MM.1S (cell line): ENCODE data around the gene USP31.

Experiments
- DNase-seq: peaks from one replicate; pipeline ENCODE4 v3.0.0-alpha.2; 2015
- H2AFZ ChIP-seq: fragments of 300-600 bp; sonication (generic); 2 replicates; pipeline ENCODE4 v1.6.0; 2016; ENCODE audit warnings: antibody characterized with exemption, low read length
- H3F3A ChIP-seq: fragments of 300-600 bp; sonication (generic); 2 replicates; pipeline ENCODE4 v1.6.1; 2016; ENCODE audit warnings: mild to moderate bottlenecking, antibody characterized with exemption, low read length, moderate library complexity, mixed read lengths; ENCODE audit not compliant: insufficient read depth
- H3K27ac ChIP-seq: fragments of 300-600 bp; sonication (generic); 2 replicates; pipeline ENCODE4 v1.5.1; 2016; ENCODE audit warnings: mild to moderate bottlenecking, low read length
- H3K27me3 ChIP-seq: fragments of 300-600 bp; sonication (generic); replicated peaks from 2 replicates; pipeline ENCODE4 v1.6.0; 2016; ENCODE audit warnings: low read length; ENCODE audit not compliant: insufficient read depth
- H3K36me3 ChIP-seq: fragments of 300-600 bp; sonication (generic); replicated peaks from 2 replicates; pipeline ENCODE4 v1.6.1; 2016; ENCODE audit warnings: mild to moderate bottlenecking, low read length, mixed read lengths; ENCODE audit not compliant: insufficient read depth
- H3K4me1 ChIP-seq: fragments of 300-600 bp; sonication (generic); 2 replicates; pipeline ENCODE4 v1.6.1; 2016; ENCODE audit warnings: low read length, mixed read lengths
- H3K4me2 ChIP-seq: fragments of 300-600 bp; sonication (generic); 2 replicates; pipeline ENCODE4 v1.6.0; 2016; ENCODE audit warnings: low read depth, low read length
- H3K4me3 ChIP-seq: fragments of 300-600 bp; sonication (generic); 2 replicates; pipeline ENCODE4 v1.5.1; 2016; ENCODE audit warnings: low read length, mixed read lengths
- H3K79me2 ChIP-seq: fragments of 300-600 bp; sonication (generic); 2 replicates; pipeline ENCODE4 v1.6.1; 2016; ENCODE audit warnings: mixed run types, low read length, mixed read lengths
- H3K9ac ChIP-seq: fragments of 300-600 bp; sonication (generic); 2 replicates; pipeline ENCODE4 v1.6.1; 2016; ENCODE audit warnings: low read length, mixed read lengths
- H3K9me2 ChIP-seq: fragments of 300-600 bp; sonication (generic); replicated peaks from 2 replicates; pipeline ENCODE4 v1.6.1; 2016; ENCODE audit warnings: mild to moderate bottlenecking, low read length, mixed read lengths; ENCODE audit not compliant: insufficient read depth
- H3K9me3 ChIP-seq: fragments of 300-600 bp; sonication (generic); replicated peaks from 2 replicates; pipeline ENCODE4 v1.6.1; 2016; ENCODE audit warnings: mild to moderate bottlenecking, low read length, mixed read lengths; ENCODE audit not compliant: insufficient read depth
- H4K20me1 ChIP-seq: fragments of 300-600 bp; sonication (generic); 2 replicates; pipeline ENCODE4 v1.6.1; 2016; ENCODE audit warnings: mild to moderate bottlenecking, low read length, moderate library complexity, mixed read lengths; ENCODE audit not compliant: insufficient read depth
- CTCF ChIP-seq: fragments of 300-600 bp; sonication (generic); IDR thresholded peaks from 2 replicates; pipeline ENCODE4 v1.5.1; 2016; ENCODE audit warnings: antibody characterized with exemption, low read length, mixed read lengths
- EZH2 ChIP-seq: fragments of 300-600 bp; sonication (generic); optimal IDR thresholded peaks from 2 replicates; pipeline ENCODE3; 2017; ENCODE audit warnings: low read depth, mild to moderate bottlenecking, antibody characterized with exemption, low read length, mixed read lengths
- EZH2phosphoT487 ChIP-seq: fragments of 300-600 bp; sonication (generic); IDR thresholded peaks from 2 replicates; pipeline ENCODE4 v1.6.1; 2018; ENCODE audit warnings: antibody characterized with exemption, low read length

USP31 gene

GRCh38 chr16:23092801-23093117 lies 56.5 kb downstream of the USP31 start:
- TF ChIP-seq EZH2 = no peak
- no peak for TF ChIP-seq CTCF
- no peak for TF ChIP-seq EZH2phosphoT487
- peaks cover 3% of the 10 kb centered on the region; the same call in 1 of the 2 replicates for H3K36me3 ChIP-seq
- no peaks in the 10 kb centered on the region for H3K9me2 ChIP-seq
- H3K4me3 ChIP-seq = no peak overlapping the region
- H3K27ac ChIP-seq = no peak overlapping the region
- H3K4me2 ChIP-seq = no peak overlapping the region
- no peak overlapping the region for H3K9ac ChIP-seq
- peaks cover 5% of the 10 kb centered on the region; the same call in 1 of the 2 replicates for H3K79me2 ChIP-seq
- H3F3A ChIP-seq = 0 out of 2 replicates have a peak, but pooled peaks cover 2% of the 10 kb centered on the region
- no peak overlapping the region for H2AFZ ChIP-seq
- no peaks in the 10 kb centered on the region for H3K27me3 ChIP-seq
- no peaks in the 10 kb centered on the region for H3K4me1 ChIP-seq
- H3K9me3 ChIP-seq = no peaks in the 10 kb centered on the region
- no peaks in the 10 kb centered on the region for H4K20me1 ChIP-seq
- DNase-seq = no peak

GRCh38 chr16:23092072-23092800 lies 57.0 kb downstream of the USP31 start:
- Histone ChIP-seq H4K20me1 (no peaks in the 10 kb centered on the region), H3K4me1 (no peaks in the 10 kb centered on the region), H3K79me2 (peaks cover 5% of the 10 kb centered on the region; the same call in 1 of the 2 replicates), H3K9ac (no peak overlapping the region), H3K4me3 (no peak overlapping the region), H3K27ac (no peak overlapping the region), H3F3A (0 out of 2 replicates have a peak, but pooled peaks cover 2% of the 10 kb centered on the region), H3K9me2 (no peaks in the 10 kb centered on the region), H3K27me3 (no peaks in the 10 kb centered on the region), H2AFZ (no peak overlapping the region), H3K4me2 (no peak overlapping the region), H3K9me3 (no peaks in the 10 kb centered on the region), H3K36me3 (peaks cover 3% of the 10 kb centered on the region; the same call in 1 of the 2 replicates)
- no peak for DNase-seq
- TF ChIP-seq EZH2phosphoT487 = no peak
- no peak for TF ChIP-seq EZH2
- no peak for TF ChIP-seq CTCF

GRCh38 chr16:23089111-23089510 lies 60.1 kb downstream of the USP31 start:
- Histone ChIP-seq H3F3A (no peaks in the 10 kb centered on the region), H3K36me3 (peaks cover 3% of the 10 kb centered on the region; the same call in 1 of the 2 replicates), H3K4me3 (no peak overlapping the region), H3K27me3 (no peaks in the 10 kb centered on the region), H3K4me1 (no peaks in the 10 kb centered on the region), H2AFZ (no peak overlapping the region), H3K9me3 (no peaks in the 10 kb centered on the region), H3K27ac (no peak overlapping the region), H4K20me1 (no peaks in the 10 kb centered on the region), H3K79me2 (no peaks in the 10 kb centered on the region), H3K4me2 (no peak overlapping the region), H3K9ac (no peak overlapping the region), H3K9me2 (no peaks in the 10 kb centered on the region)
- DNase-seq = no peak
- TF ChIP-seq EZH2phosphoT487 (no peak), CTCF (no peak), EZH2 (no peak)
